SK-N-MC (cell line): Measurements from ENCODE around the gene DNMT3L.

Experiments used
- EZH2 ChIP-seq: fragments of 200-600 bp; sonication (generic); IDR thresholded peaks from one replicate; pipeline ENCODE4 v1.6.1; 2017; ENCODE audit warnings: antibody characterized with exemption
- FOXP2 ChIP-seq: optimal IDR thresholded peaks from 2 replicates; pipeline ENCODE3; 2011; ENCODE audit warnings: mild to moderate bottlenecking, moderate library complexity; ENCODE audit not compliant: insufficient read depth; ENCODE audit errors: extremely low read length, control extremely low read depth
- POLR2AphosphoS5 ChIP-seq: IDR thresholded peaks from 2 replicates; pipeline ENCODE4 v1.6.1; 2012; ENCODE audit warnings: mild to moderate bottlenecking, low read depth, low read length, borderline replicate concordance

DNA sequence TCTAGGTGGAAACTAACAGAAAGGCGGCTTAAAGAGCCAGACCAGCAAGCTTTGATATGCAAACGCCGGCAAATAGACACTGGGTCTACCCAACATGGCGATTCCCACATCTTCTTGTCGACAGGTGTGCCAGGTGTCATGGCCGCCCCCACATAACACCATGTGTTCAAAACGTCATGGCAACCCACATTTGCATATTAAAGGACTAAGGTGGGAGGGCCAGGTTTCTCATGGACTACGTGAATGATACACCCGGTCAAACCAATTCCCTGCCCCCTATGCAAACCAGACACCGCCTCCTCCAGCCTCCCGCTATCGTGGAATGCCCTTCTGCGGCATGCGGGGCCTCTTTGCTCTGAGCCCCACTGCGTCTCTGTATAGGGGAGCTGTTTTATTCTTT, 62.2 kb downstream of the DNMT3L start:
- TF ChIP-seq EZH2, result no peak
- TF ChIP-seq POLR2AphosphoS5, result no peak
- TF ChIP-seq FOXP2, result no peak
